Measurements from ENCODE around the gene FASTK.
"Not testable (repeated sequence)": the region's sequence is repeated elsewhere in the genome, so short reads cannot be mapped to it uniquely, and the experiment has no call there.

The FASTK gene

DNA sequence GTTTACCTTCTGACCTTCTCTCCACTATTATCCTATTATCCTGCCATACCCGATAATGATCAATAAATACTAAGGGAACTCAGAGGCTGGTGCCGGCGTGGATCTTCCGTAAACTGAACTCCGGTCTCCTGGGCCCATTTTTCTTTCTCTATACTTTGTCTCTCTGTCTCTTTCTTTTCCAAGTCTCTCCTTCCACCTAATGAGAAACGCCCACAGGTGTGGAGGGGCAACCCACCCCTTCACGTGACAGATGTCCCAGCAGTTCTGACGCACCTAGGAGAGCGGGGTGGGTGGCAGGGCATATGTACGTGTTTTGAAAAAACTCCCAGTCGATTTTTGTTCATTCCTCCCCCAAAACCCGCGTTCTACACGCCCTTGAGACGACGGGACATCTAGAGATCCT lies 52.9 kb downstream of the FASTK start:
- DNase-seq (ENCODE audit: low spot score) = not testable (repeated sequence)

DNA sequence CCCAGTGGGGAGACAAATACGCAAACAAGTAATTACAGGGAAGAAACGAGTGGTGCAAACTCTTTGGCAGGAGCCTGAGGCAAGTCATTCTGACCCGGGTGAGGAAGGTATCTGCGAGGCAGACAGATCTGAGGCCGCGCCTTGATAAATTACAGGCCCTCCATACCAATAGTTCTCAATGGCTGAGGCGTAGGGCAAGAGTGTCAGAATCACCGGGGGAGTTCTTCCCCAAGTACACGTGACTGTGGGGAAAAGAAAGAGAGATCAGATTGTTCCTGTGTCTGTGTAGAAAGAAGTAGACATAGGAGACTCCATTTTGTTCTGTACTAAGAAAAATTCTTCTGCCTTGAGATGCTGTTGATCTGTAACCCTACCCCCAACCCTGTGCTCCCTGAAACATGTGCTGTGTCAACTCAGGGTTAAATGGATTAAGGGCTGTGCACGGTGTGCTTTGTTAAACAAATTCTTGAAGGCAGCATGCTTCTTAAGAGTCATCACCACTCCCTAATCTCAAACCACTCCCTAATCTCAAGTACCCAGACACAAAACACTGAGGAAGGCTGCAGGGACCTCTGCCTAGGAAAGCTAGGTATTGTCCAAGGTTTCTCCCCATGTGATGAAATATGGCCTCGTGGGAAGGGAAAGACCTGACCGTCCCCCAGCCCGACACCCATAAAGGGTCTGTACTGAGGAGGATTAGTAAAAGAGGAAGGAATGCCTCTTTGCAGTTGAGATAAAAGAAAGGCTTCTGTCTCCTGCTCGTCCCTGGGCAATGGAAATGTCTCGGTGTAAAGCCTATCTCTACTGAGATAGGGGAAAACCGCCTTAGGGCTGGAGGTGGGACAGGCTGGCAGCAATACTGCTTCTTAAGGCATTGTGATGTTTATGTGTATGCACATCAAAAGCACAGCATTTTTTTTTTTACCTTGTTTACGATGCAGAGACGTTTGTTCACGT lies 53.6 kb downstream of the FASTK start:
- not testable (repeated sequence) for DNase-seq (ENCODE audit: low spot score)

Data from COLO829 (cell line).